ENCODE results near the gene FIGLA.

DNA sequence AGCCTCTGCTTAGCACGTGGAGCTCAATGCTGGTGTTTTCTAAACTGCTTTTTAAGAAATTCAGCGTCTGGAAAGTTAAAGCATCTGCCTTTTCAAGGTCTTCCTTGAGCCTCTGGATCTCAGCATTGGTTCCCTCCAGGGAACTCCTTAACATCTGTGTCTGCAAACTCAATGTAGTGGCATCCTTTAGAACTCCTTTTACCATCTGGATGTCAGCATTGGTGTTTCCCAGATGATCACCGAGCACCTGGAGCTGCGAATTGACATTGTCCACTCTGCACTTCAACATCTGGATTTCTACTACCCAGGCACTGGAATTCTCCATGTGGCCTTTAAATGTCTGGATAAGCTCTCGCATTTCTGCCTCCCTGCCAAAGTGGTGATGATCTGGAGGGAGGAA is 26.3 kb upstream of the FIGLA start:
- TF ChIP-seq POLR2AphosphoS5 (IDR thresholded peaks at IDR 0.05; ENCODE audit: insufficient read depth in 1 of 2, low read depth in 1 of 2) = no peak
- TF ChIP-seq, protein P1, sequence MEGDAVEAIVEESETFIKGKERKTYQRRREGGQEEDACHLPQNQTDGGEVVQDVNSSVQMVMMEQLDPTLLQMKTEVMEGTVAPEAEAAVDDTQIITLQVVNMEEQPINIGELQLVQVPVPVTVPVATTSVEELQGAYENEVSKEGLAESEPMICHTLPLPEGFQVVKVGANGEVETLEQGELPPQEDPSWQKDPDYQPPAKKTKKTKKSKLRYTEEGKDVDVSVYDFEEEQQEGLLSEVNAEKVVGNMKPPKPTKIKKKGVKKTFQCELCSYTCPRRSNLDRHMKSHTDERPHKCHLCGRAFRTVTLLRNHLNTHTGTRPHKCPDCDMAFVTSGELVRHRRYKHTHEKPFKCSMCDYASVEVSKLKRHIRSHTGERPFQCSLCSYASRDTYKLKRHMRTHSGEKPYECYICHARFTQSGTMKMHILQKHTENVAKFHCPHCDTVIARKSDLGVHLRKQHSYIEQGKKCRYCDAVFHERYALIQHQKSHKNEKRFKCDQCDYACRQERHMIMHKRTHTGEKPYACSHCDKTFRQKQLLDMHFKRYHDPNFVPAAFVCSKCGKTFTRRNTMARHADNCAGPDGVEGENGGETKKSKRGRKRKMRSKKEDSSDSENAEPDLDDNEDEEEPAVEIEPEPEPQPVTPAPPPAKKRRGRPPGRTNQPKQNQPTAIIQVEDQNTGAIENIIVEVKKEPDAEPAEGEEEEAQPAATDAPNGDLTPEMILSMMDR (IDR thresholded peaks at IDR 0.05) = no peak

Measured in vagina (tissue), 2 donors.